Muscle of back (tissue), 11 donors: ENCODE data around the gene NCOR2. TPM values are rescaled to one million over a fixed set of nuclear protein-coding genes. Genes with fewer than 3 reads are reported as not detected.

ENCODE experiments used
- DNase-seq, 3 donors: peaks; one replicate each; pipeline versions ENCODE4 v3.0.0 to v3.0.0-alpha.2; 2013
- polyA plus RNA-seq, 10 donors: library from polyadenylated mRNA; unstranded; fragments of 120-200 nt; gene quantifications; one replicate each; pipeline ENCODE4 v1.2.1, GENCODE V29; 2013; ENCODE audit not compliant: insufficient read length in 10 of 10

The NCOR2 gene
- polyA plus RNA-seq, 10 donors, result 74.2 to 121 (median 96.5) TPM

DNA sequence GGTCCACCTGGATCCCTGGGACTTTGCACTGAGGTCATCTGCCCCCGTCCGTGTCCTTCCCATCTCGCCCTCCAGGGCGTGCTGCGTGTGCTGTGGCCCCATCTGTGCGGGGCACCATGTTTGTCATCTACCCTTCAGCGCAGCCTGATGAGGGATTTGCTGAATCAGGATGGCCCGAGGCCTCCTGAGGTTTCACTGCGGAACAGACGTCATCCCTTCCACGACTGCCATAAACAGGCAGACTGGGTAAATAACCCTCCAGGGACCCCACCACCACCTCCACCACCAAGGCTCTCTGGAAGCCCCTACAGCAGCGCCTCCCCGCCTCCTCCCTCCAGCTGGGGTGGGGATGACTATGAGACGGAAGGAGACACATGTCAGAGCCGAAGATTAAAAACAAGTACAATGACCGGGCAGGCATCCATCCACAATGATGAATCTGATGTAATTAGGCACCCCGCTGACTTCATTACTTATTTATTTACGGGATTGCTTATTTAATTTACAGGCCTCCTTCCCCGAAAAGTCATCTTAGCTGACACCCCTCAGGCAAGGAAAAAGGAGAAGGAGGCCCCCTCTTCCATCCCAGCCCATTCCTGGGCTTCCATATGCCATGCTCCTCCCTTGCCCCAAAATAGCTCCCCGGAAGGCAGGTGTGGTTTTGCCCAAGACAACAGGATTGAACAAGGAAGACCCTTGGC is 39.4 kb downstream of the NCOR2 start:
- DNase-seq, result peak in 1 of 3 donors; percentile 41

DNA sequence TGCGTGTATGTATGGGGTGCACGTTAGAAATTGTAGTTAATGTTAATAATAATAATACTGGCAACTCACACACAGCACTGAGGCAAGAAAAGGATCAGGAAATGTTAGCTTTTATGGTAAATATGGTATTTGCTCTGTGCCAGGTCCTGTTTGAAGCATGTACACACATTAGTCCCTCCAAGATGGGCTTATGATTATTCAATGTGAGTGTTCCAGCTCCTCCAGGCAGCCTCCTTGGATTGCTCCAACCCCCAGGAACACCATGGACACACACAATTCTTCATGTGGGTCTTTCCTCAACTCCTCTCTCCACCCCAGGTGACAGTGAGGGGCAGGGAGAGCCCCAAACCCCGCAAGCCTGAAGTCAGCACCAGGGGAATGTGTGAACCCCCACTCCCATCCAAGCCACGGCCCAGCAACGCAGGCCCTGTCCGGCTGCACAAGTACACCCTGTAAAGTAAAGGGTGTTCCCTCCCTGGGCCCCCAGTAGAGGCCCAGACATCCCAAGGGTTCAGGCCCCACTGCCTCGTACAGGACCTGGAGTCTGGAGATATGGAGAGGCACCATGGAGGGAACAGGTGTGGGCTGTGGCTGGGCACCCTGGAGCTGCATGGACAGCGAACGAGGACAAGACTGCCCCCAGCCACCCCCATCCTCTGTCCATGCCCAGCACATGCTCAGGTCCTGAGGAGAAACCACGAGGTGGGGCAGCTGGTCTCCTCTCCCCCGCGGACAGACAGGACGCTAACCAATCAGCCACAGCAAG is 41.3 kb downstream of the NCOR2 start:
- no peak for DNase-seq

DNA sequence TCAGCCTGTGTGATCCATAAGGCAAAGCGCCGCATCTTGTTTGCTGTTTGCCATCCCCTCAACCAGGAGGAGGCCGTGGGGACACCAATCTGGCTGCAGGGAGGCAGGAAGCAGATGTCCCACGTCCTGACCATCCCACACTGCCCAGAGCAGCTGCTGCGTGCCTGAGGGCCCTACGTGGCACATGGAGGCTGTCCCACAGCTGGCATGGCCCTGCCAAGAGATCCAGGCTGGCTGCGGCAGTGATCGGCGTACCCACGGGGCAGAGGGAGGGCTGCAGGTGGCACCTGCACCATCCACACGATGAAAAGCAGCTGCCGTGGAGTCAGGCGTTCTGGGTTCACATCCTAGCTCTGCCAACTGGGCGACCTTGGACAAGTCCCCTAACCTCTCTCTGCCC is 42.0 kb downstream of the NCOR2 start:
- DNase-seq, result peak in 1 of 3 donors; percentile 79

DNA sequence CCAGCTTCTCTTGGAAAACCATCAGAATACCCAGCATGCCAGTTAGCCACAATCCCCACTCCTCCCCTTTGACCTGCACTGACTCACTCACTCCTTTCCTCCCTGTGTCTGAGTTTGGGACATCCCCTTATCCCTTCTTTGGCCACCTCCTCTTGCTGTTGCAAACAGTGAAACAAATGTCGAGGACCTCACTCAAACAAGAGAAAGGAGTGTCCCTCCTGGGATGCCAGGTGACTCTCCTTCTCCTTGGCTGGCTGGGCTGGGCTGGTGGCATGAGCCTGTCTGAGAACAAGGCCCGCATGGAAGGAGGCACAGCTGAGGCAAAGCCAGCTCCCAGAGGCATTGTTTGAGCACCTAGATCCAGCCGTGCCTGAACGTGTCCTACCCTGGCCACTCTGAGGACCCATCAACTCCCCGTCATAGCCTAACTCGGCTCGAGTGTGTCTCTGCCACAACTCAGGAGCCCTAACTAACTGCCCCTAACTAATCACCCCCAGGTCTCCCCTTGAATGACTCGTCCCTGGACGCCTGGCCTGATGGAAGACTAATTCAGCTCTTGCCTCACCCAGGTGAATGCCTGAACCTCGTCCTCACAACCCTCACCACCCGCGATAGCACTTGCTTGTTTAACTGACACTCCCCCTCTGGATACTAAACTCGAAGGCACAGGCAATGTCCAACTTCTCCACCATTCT is 43.0 kb downstream of the NCOR2 start:
- DNase-seq, result no peak

DNA sequence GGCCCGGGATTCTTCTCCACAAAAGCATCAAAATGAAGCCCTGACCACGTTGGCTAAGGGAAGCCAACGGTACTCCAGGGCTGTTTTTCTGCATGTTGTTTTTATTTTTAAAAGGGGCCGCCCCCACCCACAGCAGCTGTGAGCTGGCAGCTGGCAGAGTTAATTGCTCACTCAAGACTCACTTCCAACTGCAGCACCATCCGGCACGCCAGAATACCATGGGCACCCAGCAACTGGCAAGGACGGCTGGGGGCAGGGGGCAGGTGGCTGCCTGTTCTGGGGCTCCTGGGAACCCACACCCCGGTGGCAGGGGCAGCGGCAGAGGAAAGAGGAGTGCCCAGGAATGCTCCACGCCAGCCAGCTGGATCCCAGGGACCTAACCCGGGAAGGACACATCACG is 44.3 kb downstream of the NCOR2 start:
- DNase-seq, result peak in 1 of 3 donors; percentile 75

DNA sequence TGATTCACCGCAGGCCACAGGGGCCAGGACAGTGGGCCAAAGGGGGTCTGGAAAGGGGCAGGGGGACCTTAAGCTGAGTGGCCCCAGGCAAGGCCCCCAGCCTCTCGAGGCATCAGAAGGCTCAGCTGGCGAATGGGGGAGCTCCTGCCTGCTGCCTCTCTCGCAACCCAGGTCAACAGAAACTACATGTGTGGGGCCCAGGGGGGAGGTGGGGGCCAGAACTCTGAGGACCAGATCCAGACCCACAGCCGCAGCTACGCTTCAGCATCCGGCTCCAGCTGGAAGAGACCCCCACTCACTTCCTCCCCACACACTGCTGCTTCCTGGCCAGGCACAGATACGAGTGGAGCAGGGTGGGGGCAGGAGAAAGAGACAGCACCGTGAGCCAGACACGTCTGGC is 46.5 kb downstream of the NCOR2 start:
- DNase-seq, result no peak

DNA sequence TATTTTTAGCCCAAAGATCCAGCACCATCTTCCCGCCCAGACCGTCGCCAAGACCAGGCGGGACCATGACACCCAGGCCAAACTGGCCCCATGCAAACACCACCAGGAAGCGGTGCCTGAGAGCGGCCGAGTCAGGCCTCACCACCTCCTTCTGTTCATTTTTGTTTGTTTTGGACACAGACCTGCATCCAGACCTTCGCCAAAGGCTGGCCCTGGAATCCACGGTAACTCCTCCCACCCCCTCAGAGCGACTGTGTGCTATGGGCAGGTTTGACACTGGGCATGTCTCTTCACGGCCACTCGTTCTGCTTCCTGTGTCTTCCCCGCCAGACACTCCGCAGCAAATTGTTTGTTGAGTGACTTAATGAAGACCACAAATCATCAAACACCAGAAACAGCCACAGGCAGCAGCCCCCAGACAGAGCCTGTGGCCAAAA is 47.1 kb downstream of the NCOR2 start:
- DNase-seq, result peak in 1 of 3 donors; percentile 72

DNA sequence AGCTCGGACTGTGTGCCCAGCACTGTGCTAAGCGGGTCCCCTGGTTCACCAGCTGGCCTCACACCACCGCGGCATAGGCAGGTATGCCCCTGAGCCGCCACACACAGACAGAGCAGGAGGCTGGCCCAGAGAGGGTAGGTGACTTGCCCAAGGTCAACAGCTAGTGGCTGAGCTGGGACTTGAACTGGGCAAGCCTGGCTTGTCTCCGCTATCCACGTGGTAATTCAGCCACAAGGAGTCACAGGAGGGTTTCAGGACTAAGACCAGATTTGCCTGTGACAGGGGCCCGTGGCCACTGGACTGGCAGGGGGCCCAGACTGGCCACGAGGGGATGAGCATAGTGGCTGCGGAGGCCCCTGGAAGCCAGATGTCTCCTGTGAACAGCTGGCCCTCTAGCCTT is 47.7 kb downstream of the NCOR2 start:
- DNase-seq, result no peak

DNA sequence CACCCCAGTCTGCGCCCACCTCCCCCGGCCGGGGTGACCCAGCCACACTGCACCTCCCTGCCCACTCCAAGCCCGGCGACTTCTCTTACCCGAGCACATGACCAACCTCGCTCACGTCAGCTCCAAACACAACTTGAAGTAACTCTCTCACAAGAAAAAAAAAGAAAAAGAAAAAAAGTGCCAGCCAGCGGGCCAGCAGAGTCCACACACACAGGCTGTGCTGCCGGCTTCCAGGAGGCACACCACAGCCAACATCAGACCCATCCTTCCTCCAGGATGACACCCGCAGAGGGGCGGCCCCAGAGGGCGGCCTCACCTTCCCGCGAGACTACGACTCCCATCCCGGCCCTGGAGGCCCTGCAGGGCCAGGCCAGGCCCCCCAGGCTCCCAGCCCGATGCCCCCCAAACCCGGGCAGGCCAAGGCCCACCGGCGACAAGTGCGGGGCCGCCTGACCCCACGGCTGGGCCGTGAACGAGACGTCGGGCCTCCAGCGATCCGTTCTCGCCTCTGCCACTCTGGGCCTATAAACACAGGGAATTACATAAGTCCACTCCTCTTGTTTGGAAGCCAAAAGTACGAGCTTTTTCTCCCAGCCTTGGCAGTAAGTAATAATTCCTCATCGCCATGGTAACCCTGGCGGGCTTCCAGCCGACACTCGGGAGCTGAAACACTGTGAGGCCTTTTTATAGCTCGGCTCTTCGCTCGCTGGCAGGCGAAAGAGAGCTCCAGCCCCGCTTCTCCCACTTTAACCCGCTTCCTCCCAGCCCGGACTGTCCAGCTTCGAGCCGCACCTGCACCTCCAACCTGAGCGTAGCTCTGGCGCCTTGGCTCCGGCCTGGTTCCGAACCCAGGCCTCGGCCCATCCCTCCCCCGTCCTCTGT is 49.1 kb downstream of the NCOR2 start:
- peak; percentile 98 to 100 (median 100) for DNase-seq
